ENCODE data around the gene MAGEE1. TPM values are rescaled to one million over a fixed set of nuclear protein-coding genes. Genes with fewer than 3 reads are reported as not detected.

The MAGEE1 gene
- 0.65 and 1.2 TPM in 2 replicates for total RNA-seq

GRCh38 chrX:76427560-76428242, at the start of gene MAGEE1:
TSS of gene MAGEE1 (plus strand) at chrX:76427710. CDS start at chrX:76427931, 221 bp downstream.

Data from bladder microvascular endothelial cell (primary cell).